ENCODE results near the gene ZCCHC4. TPM values are rescaled to one million over a fixed set of nuclear protein-coding genes. Genes with fewer than 3 reads are reported as not detected.

The ZCCHC4 gene
- total and polyA plus RNA-seq, 2 of the 8 experiments (the other 6 are each of a cell fraction or from before 2014, with no cell fraction given): 9.8 to 12.5 TPM

GRCh38 chr4:25413261-25413660 is 100.7 kb downstream of the ZCCHC4 start:
- no peak overlapping the region for H2BK120ac ChIP-seq (replicated peaks; ENCODE audit: low read depth, low read length)
- H3K9ac ChIP-seq (replicated peaks in 1 of 4; ENCODE audit: extremely low read depth in 1 of 4, low read depth in 3 of 4, low read length in 3 of 4): no peak overlapping the region
- no peaks in the 10 kb centered on the region for H3K79me2 ChIP-seq (ENCODE audit: control insufficient read depth in 1 of 2, insufficient read depth in 2 of 2, low read length in 2 of 2)
- no peak overlapping the region for H3K27ac ChIP-seq (ENCODE audit: low read depth, low read length)
- H3K9me3 ChIP-seq (ENCODE audit: insufficient read depth in 2 of 2, low read depth in 1 of 2, low read length in 1 of 2): no peaks in the 10 kb centered on the region
- H3K36me3 ChIP-seq (ENCODE audit: control insufficient read depth in 2 of 4, insufficient read depth in 4 of 4, low read length in 3 of 4): peaks cover 10 to 76% (median 36%) of the 10 kb centered on the region in 4 experiments; a peak in 7 of 8 replicates
- no peak overlapping the region for H3K23ac ChIP-seq (ENCODE audit: insufficient read length)
- H4K8ac ChIP-seq (ENCODE audit: extremely low read depth, insufficient read depth, low read length): no peak overlapping the region
- H3K4me1 ChIP-seq (replicated peaks in 1 of 4; ENCODE audit: control insufficient read depth in 3 of 4, insufficient read depth in 4 of 4, low read length in 3 of 4): no peaks in the 10 kb centered on the region
- no peak overlapping the region for H2BK12ac ChIP-seq (ENCODE audit: low read depth, low read length)
- 87% methylated on average over 3 of the region's 3 CpGs; no CpG with 5 or more reads in 1 of the 2 experiments for WGBS, 2 experiments (ENCODE audit: extremely low coverage in 1 of 2, insufficient coverage in 1 of 2, insufficient read length in 1 of 2, insufficient replicate concordance in 2 of 2, low coverage in 1 of 2, low lambda C conversion rate in 2 of 2, missing lambda C conversion rate in 1 of 2)
- H3K79me1 ChIP-seq (ENCODE audit: low read depth, low read length): no peaks in the 10 kb centered on the region
- DNase-seq (ENCODE audit: low read depth in 1 of 2, low spot score in 2 of 2) (no peak), FAIRE-seq (no peak)
- CTCF ChIA-PET (ENCODE audit: partially characterized antibody): interaction anchor here (0.6 to 1.4 kb wide), 5 partner anchors 21 to 435 kb away, joined by 3 to 5 read pairs (median 3); no protein-coding TSS in a partner anchor
- no peak overlapping the region for H4K5ac ChIP-seq (ENCODE audit: insufficient read length, low read depth, low read length)
- POLR2A ChIA-PET (ENCODE audit: partially characterized antibody): interaction anchor here (1.7 kb wide), 1 partner anchor 10 kb away, joined by 6 read pairs; no protein-coding TSS in a partner anchor
- no peak overlapping the region for H3K56ac ChIP-seq (replicated peaks; ENCODE audit: insufficient read length, low read depth, low read length)
- H2BK5ac ChIP-seq (ENCODE audit: low read depth, low read length): no peak overlapping the region
- H3K23me2 ChIP-seq (ENCODE audit: low read depth, low read length): no peaks in the 10 kb centered on the region
- H3K4me2 ChIP-seq (ENCODE audit: insufficient read depth in 1 of 2, low read depth in 2 of 2, low read length in 2 of 2): no peak overlapping the region
- no peak overlapping the region for H3K14ac ChIP-seq (ENCODE audit: insufficient read length)
- H3K18ac ChIP-seq (ENCODE audit: extremely low read depth, low read length): no peak overlapping the region
- H4K20me1 ChIP-seq (replicated peaks in 1 of 2; ENCODE audit: control insufficient read depth in 1 of 2, insufficient read depth in 2 of 2, low read length in 2 of 2): peaks cover 0 to 1% of the 10 kb centered on the region in 2 experiments
- no peak overlapping the region for H3K4ac ChIP-seq (replicated peaks; ENCODE audit: insufficient read length, low read depth, low read length)
- H3K27me3 ChIP-seq (replicated peaks in 1 of 4; ENCODE audit: control insufficient read depth in 3 of 4, extremely low read depth in 1 of 4, insufficient read depth in 3 of 4, low read length in 3 of 4): no peaks in the 10 kb centered on the region
- no peak overlapping the region for H3K4me3 ChIP-seq (ENCODE audit: extremely low read depth in 1 of 4, insufficient read depth in 2 of 4, low read depth in 3 of 4, low read length in 4 of 4)
- no peak overlapping the region for H2AK5ac ChIP-seq (ENCODE audit: low read depth, low read length)
- H4K91ac ChIP-seq (replicated peaks; ENCODE audit: insufficient read length, low read length): no peak overlapping the region
- no peak overlapping the region for H2BK20ac ChIP-seq (ENCODE audit: low read length)
- no peak overlapping the region for H2BK15ac ChIP-seq (ENCODE audit: low read length)
- H2AFZ ChIP-seq (ENCODE audit: low read length): no peak overlapping the region
- TF ChIP-seq CEBPB (IDR thresholded peaks at IDR 0.05; ENCODE audit: low read depth, low read length) (no peak), POU5F1 (IDR thresholded peaks at IDR 0.05; ENCODE audit: low read depth, low read length) (no peak), SP4 (IDR thresholded peaks at IDR 0.05; ENCODE audit: low read length) (no peak), POLR2AphosphoS5 (IDR thresholded peaks at IDR 0.05; ENCODE audit: low read depth, low read length) (no peak), RNF2 (IDR thresholded peaks at IDR 0.05; ENCODE audit: borderline replicate concordance, low read depth, low read length, missing control alignments, poor library complexity, severe bottlenecking) (no peak), POLR2A (IDR thresholded peaks at IDR 0.05; ENCODE audit: control extremely low read depth in 1 of 2, low read depth in 2 of 2, low read length in 2 of 2) (no peak), NANOG (IDR thresholded peaks at IDR 0.05; ENCODE audit: insufficient read depth, low read depth, low read length, poor library complexity, severe bottlenecking) (no peak), RFX5 (IDR thresholded peaks at IDR 0.05; ENCODE audit: borderline replicate concordance, low read depth, low read length) (no peak), TBP (IDR thresholded peaks at IDR 0.05; ENCODE audit: low read depth, low read length) (no peak)
- TF ChIP-seq, protein P1, sequence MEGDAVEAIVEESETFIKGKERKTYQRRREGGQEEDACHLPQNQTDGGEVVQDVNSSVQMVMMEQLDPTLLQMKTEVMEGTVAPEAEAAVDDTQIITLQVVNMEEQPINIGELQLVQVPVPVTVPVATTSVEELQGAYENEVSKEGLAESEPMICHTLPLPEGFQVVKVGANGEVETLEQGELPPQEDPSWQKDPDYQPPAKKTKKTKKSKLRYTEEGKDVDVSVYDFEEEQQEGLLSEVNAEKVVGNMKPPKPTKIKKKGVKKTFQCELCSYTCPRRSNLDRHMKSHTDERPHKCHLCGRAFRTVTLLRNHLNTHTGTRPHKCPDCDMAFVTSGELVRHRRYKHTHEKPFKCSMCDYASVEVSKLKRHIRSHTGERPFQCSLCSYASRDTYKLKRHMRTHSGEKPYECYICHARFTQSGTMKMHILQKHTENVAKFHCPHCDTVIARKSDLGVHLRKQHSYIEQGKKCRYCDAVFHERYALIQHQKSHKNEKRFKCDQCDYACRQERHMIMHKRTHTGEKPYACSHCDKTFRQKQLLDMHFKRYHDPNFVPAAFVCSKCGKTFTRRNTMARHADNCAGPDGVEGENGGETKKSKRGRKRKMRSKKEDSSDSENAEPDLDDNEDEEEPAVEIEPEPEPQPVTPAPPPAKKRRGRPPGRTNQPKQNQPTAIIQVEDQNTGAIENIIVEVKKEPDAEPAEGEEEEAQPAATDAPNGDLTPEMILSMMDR (IDR thresholded peaks at IDR 0.05; ENCODE audit: control extremely low read depth in 1 of 3, insufficient read depth in 1 of 3, low read depth in 1 of 3, low read length in 3 of 3): no peak
- TF ChIP-seq, protein P2, sequence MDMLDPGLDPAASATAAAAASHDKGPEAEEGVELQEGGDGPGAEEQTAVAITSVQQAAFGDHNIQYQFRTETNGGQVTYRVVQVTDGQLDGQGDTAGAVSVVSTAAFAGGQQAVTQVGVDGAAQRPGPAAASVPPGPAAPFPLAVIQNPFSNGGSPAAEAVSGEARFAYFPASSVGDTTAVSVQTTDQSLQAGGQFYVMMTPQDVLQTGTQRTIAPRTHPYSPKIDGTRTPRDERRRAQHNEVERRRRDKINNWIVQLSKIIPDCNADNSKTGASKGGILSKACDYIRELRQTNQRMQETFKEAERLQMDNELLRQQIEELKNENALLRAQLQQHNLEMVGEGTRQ (IDR thresholded peaks at IDR 0.05; ENCODE audit: low read length): no peak
